ENCODE results near the gene ZFC3H1.
"Not testable (repeated sequence)": the region's sequence is repeated elsewhere in the genome, so short reads cannot be mapped to it uniquely, and the experiment has no call there.

Gene ZFC3H1

DNA sequence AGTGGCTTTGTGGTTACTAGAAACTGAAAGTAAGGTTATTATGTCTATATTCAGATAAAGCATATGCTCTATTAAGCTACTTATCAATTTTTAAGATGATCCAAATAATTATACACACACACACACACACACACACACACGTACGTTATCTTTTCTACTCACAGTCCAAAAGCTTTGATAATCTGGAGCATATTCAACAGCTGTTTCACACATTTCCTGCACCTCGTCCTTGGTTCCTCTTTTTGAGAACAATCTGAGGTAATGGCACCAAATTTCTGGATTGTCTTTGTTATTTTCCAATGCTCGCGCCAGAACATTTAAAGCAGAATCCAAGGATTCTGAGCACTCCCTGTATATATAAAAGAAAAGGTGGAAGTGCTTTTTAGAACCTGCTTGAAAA lies 37.5 kb downstream of the ZFC3H1 start:
- no peak for DNase-seq

DNA sequence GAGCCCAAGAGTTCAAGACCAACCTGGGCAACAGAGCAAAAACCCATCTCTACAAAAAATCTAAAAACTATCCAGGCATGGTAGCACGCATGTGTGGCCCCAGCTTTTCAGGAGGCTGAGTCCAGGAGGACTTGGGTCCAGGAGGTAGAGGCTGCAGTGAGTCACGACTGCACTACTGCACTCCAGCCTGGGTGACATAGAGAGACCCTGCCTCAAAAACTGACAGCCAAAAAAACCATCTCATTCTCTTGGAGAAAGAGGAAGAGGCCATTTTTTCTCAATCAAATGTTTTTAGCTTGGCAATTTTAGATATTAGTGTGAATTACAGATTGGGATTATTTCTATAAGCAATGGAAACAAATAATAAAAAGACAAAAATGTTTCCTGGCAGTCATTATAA lies 38.2 kb downstream of the ZFC3H1 start:
- DNase-seq: no peak

DNA sequence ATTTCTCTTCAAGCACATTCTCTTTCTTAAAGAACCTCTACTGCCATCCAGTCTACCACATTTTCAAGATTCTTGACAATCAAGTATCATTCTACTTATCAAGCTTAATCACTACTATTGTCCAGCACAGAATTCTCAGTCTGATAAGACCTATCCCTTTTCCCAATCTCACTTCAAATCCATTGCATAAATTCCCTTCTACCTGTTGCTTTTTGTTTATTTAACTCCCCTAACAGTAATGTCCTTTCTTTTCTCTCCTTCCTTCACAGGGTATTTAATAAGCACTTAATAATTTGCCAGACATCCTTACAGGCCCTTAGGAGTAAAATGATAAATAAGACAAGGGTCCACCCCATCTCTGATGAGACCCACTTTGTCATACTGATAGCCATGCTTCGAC lies 41.7 kb downstream of the ZFC3H1 start:
- DNase-seq: no peak

DNA sequence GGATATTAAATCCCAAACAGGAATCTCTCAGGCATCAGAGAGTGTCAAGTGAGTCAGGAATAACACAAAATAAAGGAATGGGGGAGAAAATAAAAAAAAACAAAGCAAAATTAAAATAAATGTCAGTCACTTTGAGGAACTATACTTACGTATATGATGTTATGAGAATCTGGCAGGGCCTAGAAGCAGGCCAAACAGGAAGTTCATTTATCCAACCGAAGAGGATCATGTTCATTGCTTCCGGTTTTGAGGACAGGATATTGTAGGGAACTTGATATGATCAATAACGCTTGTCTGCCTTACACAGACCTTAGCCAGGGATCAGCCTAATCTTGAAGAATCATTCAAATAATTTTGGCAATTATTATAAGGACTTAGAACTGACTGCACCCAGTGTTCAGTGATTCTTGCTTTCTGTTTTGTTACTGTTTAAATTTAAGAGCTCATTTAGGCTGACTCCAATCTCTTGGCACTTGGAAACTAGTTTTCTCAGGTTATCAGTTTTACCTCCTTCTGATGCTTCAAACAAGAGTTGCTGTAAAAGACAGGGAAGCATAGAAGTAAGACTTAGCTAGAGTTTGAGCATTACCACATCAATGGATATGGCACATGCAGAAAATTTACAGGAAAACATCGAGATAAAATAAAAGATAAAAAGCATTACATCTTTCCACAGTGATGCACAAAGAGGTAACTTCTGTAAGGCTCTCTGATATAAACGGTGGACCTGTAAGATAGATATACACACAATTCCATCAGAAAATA lies 53.4 kb downstream of the ZFC3H1 start:
- DNase-seq: no peak

DNA sequence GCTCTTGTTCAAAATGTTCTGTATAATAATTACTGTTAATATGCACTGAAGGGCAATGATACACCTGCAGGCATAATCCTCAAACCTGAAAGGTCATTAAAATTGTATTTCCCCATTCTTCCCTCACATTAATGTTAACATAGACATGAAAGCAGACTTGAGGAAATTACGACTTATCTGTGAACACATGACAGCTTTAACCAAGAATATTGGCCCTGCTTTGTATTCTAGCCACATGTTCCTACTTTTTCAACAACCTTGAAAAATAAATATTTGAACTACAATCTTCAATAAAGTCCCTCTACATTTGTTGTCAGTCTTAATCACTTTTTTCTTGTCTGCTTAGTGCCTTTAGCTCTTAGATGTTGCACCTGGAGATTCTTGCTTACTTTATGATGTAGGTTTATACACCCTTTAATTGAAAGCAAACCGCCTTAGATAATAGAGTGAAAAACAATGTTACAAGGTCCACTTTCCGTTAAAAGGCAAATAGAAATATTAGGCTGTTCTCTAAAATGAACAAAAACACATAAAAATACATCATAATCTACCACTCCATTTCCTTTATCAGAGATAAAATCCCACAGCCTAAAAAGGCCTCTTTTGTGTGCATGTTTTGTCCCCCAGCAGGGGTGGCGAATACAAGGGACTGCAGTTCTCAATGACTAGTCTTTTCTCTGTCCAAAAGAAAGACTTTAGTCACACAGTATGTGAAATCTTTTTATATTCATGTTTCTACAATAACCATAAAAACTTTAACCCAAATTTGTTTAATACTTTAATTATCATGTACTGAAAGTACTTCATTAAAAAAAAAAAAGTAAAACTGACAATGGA lies 55.9 kb downstream of the ZFC3H1 start:
- DNase-seq: no peak

DNA sequence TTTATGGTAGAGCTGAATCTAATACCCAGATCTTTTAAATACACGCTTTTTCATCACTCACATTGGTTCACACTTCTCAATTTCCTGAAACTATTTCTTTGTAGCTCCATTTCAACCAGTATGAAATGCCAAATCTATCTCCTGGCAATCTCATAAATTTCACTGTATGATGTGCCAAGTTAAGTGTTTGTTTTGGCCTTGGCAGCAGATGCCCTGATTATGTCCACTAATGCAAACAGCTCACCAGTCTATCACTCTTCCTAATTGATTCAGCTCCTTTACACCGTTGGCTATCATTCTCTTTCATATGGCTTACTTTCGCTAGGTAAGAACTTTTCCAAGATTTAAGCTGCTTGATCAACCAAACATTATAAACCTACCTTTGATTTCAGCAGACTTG lies 58.6 kb downstream of the ZFC3H1 start:
- no peak for DNase-seq

DNA sequence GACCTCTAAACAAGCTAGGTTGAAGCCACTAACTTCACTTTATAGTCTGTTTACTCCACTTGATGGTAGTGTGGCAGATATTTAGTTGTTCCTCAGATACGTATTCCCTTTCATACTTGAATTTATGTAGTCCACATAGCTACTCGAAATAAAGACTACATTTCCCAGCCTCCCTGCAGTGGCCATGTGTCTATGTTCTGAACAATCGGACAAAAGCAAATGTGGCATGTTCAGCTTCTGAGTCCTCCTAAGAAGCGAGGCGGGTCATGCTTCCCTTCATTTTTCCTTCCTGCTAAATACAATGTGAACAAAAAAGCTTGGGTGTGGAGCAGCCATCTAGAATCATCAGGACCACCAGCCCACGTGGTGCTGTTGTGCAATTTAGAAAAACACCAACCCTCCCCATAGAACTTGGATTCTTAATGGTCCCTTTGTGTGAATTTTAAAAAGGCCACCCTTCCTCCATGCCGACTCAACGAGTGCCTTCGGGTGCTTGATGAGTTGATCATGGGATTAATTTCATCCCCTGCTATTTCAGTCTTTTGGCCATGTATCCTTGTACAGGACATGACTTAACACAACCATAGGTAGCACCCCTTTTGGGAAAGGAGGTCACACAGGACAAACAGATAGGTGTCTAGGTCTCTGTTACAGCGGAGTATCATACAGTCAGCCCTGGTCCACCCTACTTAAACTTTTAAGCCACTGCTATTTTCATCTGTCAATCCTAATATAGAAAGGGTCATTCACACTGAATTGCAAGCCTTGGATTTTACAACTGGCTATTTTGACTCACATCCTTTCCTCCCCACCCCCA lies 60.7 kb downstream of the ZFC3H1 start:
- DNase-seq: no peak

DNA sequence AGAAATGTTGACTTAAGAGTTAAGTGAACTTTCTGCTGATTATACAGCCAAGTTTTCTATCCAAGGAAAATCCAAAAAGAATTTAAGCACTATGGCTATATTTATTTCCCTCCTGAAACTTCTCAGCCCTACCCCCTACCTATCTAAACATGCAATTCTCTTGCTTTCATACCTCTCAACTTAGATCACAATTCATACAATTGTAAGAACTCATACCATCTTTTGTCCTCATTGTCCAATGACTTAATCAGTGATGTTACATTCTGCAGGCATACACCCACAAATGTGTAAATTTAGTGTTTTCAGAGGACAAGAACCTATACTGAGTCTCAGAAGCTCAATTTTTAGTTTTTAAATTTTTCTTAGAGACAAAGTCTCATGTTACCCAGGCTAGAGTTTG lies 62.1 kb downstream of the ZFC3H1 start:
- DNase-seq: no peak

DNA sequence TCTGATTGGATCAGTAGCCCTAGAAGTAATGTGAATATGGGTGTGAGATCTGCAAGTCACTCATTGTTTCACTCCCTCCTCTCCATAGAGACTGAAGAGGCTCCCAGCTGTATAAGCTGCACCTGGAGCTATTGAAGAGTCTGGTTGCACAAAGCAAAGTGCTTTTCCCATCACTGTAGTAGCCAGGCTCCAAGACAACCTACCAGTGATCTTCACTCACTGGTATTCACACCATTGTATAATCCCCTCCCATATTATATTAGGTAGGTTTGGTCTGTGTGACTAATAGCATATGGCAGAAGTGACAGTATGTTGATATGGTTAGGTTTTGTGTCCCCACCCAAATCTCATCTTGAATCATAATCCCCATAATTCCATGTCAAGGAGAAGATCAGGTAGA lies 64.4 kb downstream of the ZFC3H1 start:
- no peak for DNase-seq

DNA sequence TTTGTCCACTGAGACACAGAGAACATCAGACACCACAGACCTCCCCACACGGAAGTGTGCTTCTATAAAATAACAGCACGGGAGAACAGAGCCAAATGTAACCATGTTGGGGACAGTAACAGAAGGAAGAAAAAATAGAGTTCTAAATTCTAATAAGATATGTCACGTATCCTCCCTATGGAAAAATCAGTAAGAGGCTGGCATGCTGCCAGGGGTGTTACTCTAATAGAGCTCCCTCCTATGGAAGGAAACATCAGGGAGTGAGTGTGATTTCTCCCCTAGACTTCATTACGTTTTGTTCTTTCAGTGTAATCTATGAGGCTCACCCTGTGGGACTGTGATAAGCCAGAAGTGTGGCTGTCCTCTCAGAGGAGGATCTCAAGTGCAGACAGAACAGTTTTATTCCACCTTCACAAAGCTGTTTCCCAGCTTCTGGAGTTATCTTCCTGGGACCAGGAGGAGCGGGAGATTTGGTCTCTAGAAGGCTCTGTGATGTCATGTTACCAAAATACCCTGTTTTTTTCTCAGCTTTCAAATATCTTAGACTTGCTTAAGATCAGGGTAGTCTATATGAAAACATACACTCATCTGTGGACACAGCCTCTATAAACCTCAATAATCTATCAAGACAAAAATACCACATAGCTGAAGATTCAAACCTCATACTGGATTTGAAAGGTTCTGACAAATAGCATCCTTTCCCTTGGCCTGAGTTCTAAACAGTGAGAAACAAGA lies 69.3 kb downstream of the ZFC3H1 start:
- peak; percentile 35 for DNase-seq

DNA sequence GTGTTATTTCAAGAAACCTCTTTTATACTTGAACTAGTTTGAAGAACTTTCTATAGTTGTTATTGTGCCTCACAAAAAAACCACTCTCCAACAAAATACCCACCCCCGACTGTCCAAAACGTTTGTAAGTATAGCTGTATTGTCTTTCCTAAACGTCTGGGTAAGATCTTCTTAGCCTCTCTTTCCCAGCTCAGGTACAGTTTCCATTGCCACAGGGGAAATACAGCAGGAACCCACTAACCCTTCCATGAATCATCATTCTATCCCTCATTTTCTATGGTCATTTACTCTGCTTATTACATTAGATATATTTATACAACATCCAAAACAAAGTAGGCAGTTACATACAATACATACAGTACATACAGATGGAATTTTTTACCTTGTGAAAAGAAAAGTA lies 70.8 kb downstream of the ZFC3H1 start:
- DNase-seq: no peak

DNA sequence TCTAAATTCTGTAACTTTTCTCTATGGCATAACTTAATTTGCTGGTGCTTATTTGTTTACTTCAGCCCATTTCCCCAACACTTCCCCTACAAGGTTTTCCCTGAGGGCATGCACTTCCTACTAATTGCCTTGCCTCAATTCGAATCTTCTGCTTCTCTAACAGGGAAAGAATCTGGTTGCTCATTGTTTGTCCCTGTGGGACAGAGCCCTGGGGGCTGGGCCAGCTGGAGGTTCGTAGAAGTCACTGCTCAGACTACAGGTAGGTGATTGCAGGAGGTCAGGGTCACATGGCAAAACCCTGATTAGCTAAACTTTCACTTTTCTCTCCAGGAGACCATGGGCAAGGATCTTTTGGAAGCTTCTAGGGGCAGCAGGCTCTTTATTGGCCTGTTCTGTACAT lies 72.0 kb downstream of the ZFC3H1 start:
- DNase-seq: no peak

DNA sequence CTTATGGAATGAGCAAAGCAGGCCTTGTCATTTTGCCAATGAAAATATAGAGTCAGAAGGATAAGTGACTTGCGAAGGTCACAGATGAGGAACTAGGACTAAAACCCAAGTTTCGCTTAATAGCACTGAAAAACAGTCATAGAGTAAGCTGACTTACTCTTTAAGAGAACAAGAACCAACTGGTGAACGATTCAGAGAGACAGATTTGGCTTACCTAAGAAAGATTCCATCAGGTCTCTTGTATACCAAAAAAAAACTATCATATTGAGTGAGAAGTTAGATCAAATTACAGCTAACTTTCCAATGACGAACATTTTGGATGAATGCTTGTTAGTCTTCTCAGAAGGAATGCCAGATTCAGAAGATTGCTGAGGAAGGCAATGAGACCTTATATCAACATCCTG lies 74.2 kb downstream of the ZFC3H1 start:
- no peak for DNase-seq

DNA sequence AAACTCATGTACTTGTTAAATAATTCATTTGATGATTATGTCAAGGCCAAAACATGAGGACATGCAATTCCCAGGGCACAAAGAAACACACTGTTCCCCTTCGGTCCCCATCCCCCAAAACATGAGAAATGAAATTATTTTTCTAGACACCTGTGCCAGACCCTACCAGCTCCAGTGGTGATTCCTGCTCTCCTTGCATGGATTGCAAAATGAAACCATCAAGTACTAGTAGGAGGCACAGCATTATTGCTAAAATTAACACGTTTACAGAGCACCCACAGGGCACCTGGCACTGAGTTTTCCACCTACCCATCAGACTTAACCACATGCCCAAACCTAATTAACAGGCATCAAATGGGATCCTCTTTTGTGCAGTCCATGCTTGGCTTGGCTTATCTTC lies 76.6 kb downstream of the ZFC3H1 start:
- no peak for DNase-seq

DNA sequence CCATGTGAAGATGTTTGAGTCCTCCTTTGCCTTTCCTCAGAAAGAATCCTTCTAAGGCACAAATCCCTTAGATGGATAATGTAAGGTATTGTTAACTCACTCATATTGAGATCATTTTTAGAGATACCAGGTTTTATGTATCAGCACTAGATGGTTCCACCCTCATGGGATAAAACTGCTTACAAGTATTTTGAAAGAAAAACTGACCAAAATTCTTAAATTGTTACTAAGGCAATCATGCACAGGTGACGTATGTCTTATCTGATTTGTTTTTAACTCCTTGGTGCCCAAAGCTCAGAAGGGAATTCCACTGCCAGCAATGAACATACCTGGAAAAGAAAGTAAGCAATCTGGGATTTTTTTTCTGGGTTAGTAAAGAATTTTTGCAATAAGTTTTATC lies 78.4 kb downstream of the ZFC3H1 start:
- DNase-seq: no peak

DNA sequence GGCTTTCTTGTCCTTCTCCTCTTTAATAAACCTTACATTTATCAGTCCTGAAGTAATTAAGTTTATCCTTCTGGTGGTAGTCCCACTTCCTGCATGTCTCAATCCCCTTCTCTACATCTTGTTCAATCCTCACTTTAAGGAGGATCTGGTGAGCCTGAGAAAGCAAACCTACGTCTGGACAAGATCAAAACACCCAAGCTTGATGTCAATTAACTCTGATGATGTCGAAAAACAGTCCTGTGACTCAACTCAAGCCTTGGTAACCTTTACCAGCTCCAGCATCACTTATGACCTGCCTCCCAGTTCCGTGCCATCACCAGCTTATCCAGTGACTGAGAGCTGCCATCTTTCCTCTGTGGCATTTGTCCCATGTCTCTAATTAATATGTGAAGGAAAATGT lies 79.3 kb downstream of the ZFC3H1 start:
- no peak for DNase-seq

DNA sequence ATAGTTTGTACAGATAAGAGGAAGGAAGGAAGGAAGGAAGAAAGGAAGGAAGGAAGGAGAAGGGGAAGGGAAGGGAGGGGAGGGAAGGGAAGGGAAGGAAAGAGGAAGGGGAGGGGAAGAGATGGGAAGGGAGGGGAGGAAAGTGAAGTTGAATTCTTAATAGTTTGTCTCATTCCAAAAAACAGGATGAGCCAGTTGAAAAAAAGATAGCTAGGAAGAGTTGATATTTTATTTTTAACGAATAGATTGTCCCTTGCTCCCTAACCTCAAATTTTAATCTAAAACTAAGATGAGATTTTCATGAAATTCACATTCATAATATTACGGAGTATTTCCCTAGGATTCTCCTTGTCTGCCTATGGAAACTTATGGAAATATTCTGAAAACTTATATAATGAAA lies 80.7 kb downstream of the ZFC3H1 start:
- DNase-seq: no peak

DNA sequence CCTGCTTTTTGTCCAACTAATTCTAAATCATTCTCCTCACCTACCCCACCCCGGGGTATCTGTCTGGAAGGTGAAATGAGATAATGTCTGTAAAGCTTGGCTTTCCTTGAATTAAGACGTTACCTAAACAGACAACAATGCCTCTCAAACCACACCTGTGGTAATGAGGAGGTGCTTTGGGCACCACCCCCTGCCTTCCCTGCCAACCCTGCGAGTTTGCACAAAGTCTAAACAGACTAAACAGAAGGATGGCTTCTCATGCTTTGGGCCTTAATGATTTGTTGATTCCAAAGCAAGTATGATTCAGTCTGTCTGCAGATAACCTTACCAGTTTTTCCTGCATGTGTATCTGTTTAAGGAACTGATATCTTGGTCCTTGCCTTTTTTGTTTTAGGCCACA lies 82.4 kb downstream of the ZFC3H1 start:
- no peak for DNase-seq

DNA sequence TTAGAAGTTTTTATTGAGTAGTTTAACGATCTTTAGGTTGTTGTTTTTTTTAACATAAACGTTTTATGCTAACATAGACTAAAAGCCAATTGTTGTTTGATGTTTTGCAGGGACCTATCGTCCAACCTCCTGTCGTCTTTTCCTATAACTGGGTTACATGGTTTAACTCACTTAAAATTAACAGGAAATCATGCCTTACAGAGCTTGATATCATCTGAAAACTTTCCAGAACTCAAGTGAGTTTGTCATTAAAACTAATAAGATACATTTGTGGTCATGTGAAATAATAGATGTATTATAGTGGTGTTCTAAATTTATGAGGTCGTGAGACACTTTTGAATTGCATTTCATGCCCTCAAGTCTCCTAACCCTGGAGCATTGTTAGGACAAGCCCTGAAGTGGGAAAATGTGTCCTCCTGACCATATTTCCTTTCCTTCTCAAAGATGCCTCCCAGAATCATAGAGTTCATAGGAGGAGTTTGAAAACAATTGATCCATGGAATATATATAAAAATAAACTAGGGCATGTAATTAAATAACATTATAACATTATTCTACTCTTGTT lies 84.9 kb downstream of the ZFC3H1 start:
- no peak for DNase-seq

DNA sequence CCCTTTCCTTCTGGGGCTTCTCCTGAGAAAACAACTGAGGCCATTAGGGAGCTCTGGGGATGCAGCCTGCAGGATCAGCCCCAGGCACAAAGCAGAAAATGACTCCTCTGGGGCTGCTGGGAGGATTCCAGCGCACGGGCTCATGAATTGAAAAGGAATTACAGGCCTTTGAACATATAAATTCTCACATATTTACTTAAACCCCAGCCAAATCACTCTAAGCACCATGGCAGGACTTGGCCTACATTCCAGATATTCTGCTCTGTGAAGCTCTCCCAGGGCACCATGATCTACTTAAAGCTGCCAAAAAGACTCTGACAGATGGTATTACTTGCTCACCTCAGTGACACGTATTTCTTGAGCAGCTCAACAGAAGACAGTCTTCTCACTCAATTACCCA lies 87.2 kb downstream of the ZFC3H1 start:
- DNase-seq: no peak

DNA sequence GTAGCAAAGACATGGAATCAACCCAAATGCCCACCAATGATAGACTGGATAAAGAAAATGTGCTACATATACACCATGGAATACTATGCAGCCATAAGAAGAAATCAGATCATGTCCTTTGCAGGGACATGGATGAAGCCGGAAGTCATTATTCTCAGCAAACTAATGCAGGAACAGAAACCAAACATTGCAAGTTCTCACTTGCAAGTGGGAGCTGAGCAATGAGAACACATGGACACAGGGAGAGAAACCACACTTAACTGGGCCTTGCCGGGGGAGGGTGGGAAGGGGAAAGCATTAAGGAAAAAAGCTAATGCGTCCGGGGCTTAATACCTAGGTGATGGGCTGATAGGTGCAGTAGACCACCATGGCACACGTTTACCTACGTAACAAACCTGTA lies 93.8 kb downstream of the ZFC3H1 start:
- not testable (repeated sequence) for DNase-seq

DNA sequence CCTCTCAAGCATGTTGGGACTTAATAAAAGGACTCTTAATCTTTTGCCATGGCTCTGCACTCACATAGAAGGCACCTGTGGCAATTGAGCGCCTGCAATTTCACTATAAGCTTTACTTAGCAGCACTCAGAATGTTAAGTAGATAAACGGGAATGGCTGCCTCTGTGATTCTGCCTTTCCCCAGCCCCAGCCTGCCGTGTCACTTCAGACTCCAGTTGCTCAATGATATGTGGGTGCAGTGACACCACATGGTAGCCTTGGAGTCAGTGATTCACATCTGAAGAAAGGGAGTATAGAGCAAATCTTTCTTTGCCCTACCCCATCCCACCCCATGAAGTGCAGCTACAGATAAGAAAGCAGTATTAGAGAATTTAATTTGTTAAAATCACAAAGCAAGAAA lies 96.1 kb downstream of the ZFC3H1 start:
- no peak for DNase-seq

DNA sequence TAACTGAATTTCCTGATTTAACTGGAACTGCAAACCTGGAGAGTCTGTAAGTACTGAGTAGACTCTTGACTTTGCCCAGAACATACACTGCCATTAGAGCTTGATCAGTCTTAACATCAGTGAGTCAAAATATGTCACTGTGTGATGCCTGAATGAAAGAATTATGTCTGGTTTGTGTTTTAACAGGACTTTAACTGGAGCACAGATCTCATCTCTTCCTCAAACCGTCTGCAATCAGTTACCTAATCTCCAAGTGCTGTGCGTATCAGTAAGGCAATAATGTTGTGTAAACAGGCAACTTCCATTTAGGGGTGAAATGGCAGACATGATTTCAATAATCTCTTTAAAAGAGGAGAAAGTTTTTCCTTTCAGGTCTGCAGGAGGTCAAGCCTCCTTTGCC lies 97.0 kb downstream of the ZFC3H1 start:
- DNase-seq: no peak

Measured in NCI-H1694 (cell line).